A673 (cell line): ENCODE results near the gene C4orf50. TPM values are rescaled to one million over a fixed set of nuclear protein-coding genes. Genes with fewer than 3 reads are reported as not detected.
A peak's percentile ranks its signal among the peaks of the same experiment; 100 is the strongest.

Experiments used
- BruUV-seq: library from RNA; stranded (reverse); fragments of 400-500 nt; replicated peaks from 2 replicates; lab custom pipeline; 2021; lab: Mats Ljungman, UMichigan
- CTCF ChIA-PET: fragments of 300-600 bp; sonication (Branson Sonifier 250); formaldehyde crosslinking; loops from one replicate; lab custom pipeline; 2022; ENCODE audit warnings: antibody characterized with exemption; lab: Charles Lee
- POLR2A ChIA-PET: fragments of 300-600 bp; sonication (Branson Sonifier 250); formaldehyde crosslinking; loops from one replicate; lab custom pipeline; 2022; ENCODE audit warnings: antibody characterized with exemption; ENCODE audit not compliant: low non-redundant PET; lab: Charles Lee
- DNase-seq: peaks from one replicate; pipeline ENCODE4 v3.0.0-alpha.2; 2015; ENCODE audit warnings: low spot score
- H3K27ac ChIP-seq: fragments of 200-600 bp; sonication (generic); 2 replicates; pipeline ENCODE4 v1.5.1; 2016; ENCODE audit warnings: mixed run types, low read depth, mild to moderate bottlenecking, mixed read lengths, antibody characterized with exemption, low read length; ENCODE audit not compliant: poor library complexity, severe bottlenecking
- H3K27me3 ChIP-seq: fragments of 200-600 bp; sonication (generic); replicated peaks from 2 replicates; pipeline ENCODE4 v1.6.1; 2017; ENCODE audit warnings: mixed run types, low read depth, mild to moderate bottlenecking, mixed read lengths, antibody characterized with exemption, low read length; ENCODE audit not compliant: insufficient read depth, poor library complexity
- H3K36me3 ChIP-seq: fragments of 200-600 bp; sonication (generic); 2 replicates; pipeline ENCODE4 v1.6.1; 2016; ENCODE audit warnings: mixed run types, mild to moderate bottlenecking, mixed read lengths, antibody characterized with exemption, low read length; ENCODE audit not compliant: insufficient read depth, poor library complexity, severe bottlenecking
- H3K4me1 ChIP-seq: fragments of 200-600 bp; sonication (generic); 2 replicates; pipeline ENCODE4 v1.6.1; 2017; ENCODE audit warnings: mixed run types, mild to moderate bottlenecking, mixed read lengths, antibody characterized with exemption, low read length; ENCODE audit not compliant: insufficient read depth, poor library complexity, severe bottlenecking
- H3K4me3 ChIP-seq: fragments of 200-600 bp; sonication (generic); 2 replicates; pipeline ENCODE4 v1.5.1; 2016; ENCODE audit warnings: low read depth, mixed run types, mild to moderate bottlenecking, mixed read lengths, low read length; ENCODE audit not compliant: poor library complexity, severe bottlenecking
- H3K9me3 ChIP-seq: fragments of 200-600 bp; sonication (generic); 2 replicates; pipeline ENCODE4 v1.6.1; 2016; ENCODE audit warnings: mixed run types, low read depth, mild to moderate bottlenecking, mixed read lengths, antibody characterized with exemption, low read length; ENCODE audit not compliant: poor library complexity, severe bottlenecking
- EZH2 ChIP-seq: fragments of 200-600 bp; sonication (generic); IDR thresholded peaks from 2 replicates; pipeline ENCODE4 v1.6.1; 2017; ENCODE audit warnings: borderline replicate concordance, low read depth, mild to moderate bottlenecking, mixed read lengths, antibody characterized with exemption, low read length; ENCODE audit not compliant: poor library complexity, severe bottlenecking
- intact Hi-C: fragments of 100-400 bp; cut with micrococcal nuclease; formaldehyde crosslinking; loops from one replicate; pipeline ENCODE4 v1.10.0; 2022; ENCODE audit not compliant: unreplicated experiment
- total RNA-seq: library from RNA; stranded (reverse); gene quantifications from 2 replicates; pipeline ENCODE4 v1.2.3, GENCODE V29; 2021
- TF ChIP-seq, protein P1 (sequence below): fragments of 300-800, 200-600 bp; sonication (generic); conservative IDR thresholded peaks from 2 replicates; pipeline ENCODE4 v1.5.1; 2017; ENCODE audit warnings: low read depth, mild to moderate bottlenecking, antibody characterized with exemption, low read length, moderate library complexity, mixed read lengths

Gene C4orf50
- total RNA-seq, 1 experiment from 2014 or later, result not detected

DNA sequence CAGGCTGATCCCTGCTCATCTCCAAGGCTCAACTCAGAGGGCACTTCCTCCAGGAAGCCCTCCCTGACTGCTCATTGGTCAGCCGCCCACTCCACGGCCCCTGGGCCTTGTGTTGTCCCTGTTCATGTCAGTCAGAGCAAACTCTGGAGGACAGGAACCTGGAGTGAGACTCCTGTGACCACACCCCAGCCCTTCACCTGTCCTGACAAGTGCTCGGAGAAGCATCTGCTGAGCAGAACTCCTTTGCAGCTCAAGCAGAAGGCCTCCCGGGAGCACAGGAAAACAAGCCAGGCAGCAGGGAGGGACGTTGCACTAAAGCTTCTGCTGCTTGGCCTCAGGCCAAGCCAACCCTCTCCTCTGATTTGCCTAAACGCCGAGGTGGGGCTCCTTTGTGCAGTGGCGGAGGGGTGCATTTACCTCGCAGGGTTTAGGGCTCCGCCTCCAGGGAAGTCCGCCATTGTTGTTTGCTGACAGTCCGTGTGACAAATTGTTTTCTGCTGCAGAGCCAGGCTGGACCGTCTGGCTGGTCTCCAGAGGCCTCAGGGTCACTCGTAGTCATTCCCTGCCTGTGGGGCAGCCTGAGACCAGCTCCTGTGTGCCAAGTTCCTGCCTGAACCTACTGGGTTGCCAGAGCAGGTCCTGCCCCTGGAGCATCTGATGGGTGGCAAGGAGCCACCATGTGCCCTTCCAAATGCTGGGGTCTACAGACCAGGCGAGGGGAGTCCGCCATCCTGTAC lies 61.8 kb downstream of the C4orf50 start:
- TF ChIP-seq, protein P1, sequence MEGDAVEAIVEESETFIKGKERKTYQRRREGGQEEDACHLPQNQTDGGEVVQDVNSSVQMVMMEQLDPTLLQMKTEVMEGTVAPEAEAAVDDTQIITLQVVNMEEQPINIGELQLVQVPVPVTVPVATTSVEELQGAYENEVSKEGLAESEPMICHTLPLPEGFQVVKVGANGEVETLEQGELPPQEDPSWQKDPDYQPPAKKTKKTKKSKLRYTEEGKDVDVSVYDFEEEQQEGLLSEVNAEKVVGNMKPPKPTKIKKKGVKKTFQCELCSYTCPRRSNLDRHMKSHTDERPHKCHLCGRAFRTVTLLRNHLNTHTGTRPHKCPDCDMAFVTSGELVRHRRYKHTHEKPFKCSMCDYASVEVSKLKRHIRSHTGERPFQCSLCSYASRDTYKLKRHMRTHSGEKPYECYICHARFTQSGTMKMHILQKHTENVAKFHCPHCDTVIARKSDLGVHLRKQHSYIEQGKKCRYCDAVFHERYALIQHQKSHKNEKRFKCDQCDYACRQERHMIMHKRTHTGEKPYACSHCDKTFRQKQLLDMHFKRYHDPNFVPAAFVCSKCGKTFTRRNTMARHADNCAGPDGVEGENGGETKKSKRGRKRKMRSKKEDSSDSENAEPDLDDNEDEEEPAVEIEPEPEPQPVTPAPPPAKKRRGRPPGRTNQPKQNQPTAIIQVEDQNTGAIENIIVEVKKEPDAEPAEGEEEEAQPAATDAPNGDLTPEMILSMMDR, result no peak
- TF ChIP-seq EZH2, result no peak
- ChIA-PET CTCF (no interaction called here), POLR2A (no interaction called here)
- no peak overlapping the region for H3K4me3 ChIP-seq
- H3K4me1 ChIP-seq, result peaks cover 14% of the 10 kb centered on the region
- no TSS peak for BruUV-seq
- no peaks in the 10 kb centered on the region for H3K36me3 ChIP-seq
- no peaks in the 10 kb centered on the region for H3K9me3 ChIP-seq
- no peak overlapping the region for H3K27ac ChIP-seq
- no peaks in the 10 kb centered on the region for H3K27me3 ChIP-seq
- intact Hi-C loops, result no loop called here
- DNase-seq, result peak; percentile 67

DNA sequence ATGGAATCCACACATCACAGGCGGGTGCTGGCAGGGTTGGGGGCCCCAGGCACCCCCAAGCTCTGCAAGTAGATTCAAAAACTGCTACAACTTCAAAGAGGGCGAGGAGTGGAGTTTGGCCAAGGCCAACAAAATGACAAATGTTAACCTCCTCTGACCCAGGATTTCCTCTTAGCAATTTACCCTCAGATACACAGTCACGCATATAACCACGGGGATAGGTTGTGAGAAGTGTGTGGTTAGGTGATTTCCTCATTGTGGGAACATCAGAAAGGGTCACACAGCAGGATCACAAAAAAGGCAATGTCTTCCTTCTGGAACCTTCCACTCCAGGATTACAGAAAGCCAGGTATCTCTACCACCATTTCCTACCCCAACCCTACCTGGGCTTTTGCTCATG lies 62.4 kb downstream of the C4orf50 start:
- H3K27ac ChIP-seq, result no peak overlapping the region
- CTCF ChIA-PET, result no interaction called here

DNA sequence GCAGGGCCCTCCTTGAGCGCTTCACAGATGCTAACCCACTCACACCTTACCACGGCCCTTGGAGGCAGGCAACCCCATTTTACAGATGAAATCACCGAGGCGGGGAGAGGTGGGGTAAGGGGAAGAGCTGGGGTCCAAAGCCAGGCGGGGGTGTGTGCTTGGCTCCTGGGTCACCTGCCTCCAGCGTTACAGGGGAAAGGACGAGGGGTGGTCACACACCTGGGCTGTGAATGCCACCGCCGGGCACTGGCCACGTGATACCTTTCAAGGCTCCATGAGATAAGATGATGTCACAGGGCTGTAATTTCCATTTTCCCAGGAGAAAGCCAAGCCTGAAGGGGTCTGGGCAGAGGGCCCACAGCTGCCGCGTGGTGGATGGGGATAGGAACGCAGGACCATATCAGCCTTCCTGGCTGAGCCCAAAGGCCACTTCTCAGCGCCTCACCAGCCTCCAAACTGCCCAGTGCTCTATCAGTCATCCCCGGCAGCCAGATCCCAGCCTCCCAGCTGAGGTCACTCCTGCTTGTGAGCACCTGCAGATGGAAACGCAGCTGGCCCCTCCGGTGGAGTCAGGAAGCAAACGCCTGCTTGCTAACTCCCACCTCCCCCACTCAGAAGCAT lies 62.9 kb downstream of the C4orf50 start:
- Histone ChIP-seq H3K4me1 (peaks cover 14% of the 10 kb centered on the region), H3K27me3 (no peaks in the 10 kb centered on the region), H3K4me3 (no peak overlapping the region), H3K36me3 (no peaks in the 10 kb centered on the region), H3K9me3 (no peaks in the 10 kb centered on the region), H3K27ac (no peak overlapping the region)
- intact Hi-C loops, result no loop called here
- no TSS peak for BruUV-seq
- TF ChIP-seq, protein P1, result no peak
- TF ChIP-seq EZH2, result no peak
- no peak for DNase-seq
- POLR2A ChIA-PET, result no interaction called here
- CTCF ChIA-PET, result no interaction called here

More for the DNA sequence above, 62.4 kb downstream of the C4orf50 start:
- Histone ChIP-seq H3K9me3 (no peaks in the 10 kb centered on the region), H3K4me3 (no peak overlapping the region), H3K4me1 (peaks cover 14% of the 10 kb centered on the region), H3K27me3 (no peaks in the 10 kb centered on the region), H3K36me3 (no peaks in the 10 kb centered on the region)
- DNase-seq, result no peak
- intact Hi-C loops, result no loop called here
- POLR2A ChIA-PET, result no interaction called here
- TF ChIP-seq, protein P1, result no peak
- no peak for TF ChIP-seq EZH2
- no TSS peak for BruUV-seq
